HG03469 (cell line): Measurements from ENCODE around the gene PDZK1IP1.
"Not testable (repeated sequence)": the region's sequence is repeated elsewhere in the genome, so short reads cannot be mapped to it uniquely, and the experiment has no call there.

Source experiments
- ATAC-seq: cut with Tn5 transposase; IDR thresholded peaks from one replicate; pipeline ENCODE4 v1.9.1; 2021; ENCODE audit warnings: mild to moderate bottlenecking, moderate library complexity, moderate number of reproducible peaks; ENCODE audit not compliant: unreplicated experiment

Gene PDZK1IP1

DNA sequence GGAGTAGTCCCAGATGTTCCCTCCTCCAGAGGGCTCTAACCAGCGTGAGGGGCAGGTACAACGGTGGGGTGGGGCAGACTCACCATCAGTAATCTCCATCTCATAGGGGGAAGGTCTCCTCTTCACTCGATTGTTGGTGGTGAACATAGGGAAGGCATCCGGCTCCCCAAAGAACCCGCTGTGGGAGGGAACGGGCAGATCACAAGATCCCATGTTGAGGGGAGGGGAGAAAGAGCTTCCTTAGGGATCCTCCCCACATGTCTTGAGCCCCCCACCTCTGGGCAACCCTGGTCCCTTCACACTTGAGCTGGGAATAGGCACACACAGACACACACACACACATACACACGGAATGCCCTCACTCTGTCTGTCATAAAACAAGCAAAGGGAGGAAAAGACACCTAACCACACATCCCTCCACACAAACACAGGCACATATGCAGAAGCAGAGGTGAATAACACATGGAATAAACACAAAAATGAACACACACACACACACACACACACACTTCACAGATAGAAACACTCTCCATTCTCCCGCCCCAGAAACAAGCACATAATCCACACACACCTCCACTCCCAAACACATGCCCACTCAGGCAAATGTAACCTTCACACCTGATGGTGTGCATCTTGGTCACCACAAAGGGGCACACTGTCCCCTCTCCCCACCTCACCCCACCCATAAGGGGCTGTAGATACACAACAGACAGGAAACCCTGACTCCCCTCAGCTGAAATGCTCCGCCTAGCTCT is 34.3 kb upstream of the PDZK1IP1 start:
- no peak for ATAC-seq

DNA sequence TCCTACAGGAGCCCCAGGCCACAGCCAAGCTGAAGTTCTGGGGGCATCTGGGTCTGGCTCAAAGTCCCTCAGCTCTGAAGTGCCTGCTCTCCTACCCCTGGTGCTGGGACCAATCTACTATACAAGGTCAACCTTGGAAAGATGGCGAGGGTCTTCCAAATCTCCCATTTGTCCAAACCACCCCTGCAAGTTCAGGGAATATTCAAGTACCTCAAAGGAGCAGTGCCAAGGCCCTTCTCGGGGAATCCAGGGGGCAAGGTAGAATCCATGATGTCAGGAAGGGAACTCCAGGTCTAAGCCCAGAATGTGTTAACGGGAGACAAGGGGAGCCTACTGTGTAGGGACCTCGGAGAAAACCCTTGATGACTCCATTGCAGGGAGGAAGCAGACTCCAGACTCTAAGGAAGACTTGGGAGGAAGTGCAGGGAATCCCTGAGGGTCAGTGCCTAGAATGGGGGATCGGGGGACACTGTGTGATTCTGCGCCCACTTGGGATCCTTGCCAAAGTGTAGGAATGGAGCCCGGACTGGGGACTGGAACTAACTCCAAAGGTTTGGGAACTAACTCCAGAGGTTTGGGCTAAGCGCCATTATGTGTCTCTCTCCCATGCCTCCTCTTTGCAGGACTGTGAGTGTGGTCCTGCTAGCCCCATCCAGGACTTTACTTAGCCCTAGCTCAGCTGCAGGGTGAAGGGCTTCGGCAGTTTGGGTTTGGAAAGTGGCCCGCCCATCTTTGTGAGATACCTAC is 33.5 kb upstream of the PDZK1IP1 start:
- ATAC-seq: no peak

DNA sequence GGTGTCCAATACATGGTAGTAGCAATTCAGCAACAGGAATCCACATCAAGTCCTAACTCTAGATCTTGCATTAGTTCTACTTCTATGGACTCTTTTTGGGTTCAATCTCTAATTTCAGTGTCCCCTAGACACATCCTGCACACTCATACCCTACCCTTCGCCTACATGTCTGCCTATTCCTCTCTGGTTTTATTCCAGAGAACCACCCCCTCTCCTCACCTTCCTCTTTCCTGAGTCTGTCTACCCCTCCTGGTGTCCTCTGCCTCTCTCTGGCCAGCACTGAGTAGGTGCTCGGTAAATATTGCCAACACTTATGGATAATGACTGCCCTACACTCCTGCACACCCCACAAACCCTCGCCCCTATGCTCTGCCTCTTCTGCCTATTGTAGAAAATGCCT is 32.6 kb upstream of the PDZK1IP1 start:
- ATAC-seq: no peak

DNA sequence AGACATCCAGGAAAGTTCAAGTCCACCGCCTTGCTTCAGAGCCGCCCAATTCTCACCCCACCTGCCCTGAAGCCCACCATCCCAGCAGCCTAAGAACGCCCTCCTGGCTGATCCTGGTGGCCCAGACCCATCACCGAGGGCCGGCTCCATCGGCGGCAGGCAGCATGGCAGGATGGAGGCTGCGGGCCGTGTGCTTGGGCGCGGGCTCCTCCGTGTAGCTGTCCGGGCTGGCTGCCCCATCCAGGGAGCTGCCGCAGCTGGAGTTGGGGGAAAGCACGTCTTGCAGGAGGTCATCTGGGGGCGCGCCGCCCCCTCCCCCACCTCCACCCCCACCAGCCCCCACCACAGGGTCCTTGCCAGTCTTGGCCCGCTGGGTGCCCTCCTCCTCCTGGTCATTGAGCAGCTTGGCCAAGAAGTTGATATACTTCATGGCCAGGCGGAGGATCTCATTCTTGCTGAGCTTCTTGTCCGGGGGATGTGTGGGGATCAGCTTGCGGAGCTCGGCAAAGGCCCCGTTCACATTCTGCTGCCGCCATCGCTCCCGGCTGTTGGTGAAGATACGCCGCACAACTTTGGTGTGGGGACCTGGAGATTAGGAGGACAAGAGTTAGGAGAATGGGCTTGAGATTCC is 29.9 kb upstream of the PDZK1IP1 start:
- ATAC-seq: no peak

DNA sequence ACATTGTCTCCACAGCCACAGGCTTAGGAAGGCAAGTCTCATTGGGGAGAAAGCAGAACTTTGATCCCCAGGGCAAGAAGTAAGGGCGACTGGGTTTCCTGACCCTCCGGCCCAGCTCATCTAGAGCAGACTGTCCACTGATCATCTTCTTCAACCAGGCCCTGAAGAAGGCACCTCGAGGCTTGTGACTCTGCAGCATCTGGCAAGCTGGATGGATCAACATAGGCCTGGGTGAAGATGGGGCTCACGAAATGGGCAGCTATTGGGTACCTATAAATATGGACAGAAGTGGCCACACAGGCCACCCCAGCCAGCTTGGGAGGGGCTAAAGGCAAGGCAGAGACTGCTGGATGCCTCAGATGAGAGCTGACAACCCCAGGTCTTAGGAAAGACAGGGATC is 29.2 kb upstream of the PDZK1IP1 start:
- no peak for ATAC-seq

DNA sequence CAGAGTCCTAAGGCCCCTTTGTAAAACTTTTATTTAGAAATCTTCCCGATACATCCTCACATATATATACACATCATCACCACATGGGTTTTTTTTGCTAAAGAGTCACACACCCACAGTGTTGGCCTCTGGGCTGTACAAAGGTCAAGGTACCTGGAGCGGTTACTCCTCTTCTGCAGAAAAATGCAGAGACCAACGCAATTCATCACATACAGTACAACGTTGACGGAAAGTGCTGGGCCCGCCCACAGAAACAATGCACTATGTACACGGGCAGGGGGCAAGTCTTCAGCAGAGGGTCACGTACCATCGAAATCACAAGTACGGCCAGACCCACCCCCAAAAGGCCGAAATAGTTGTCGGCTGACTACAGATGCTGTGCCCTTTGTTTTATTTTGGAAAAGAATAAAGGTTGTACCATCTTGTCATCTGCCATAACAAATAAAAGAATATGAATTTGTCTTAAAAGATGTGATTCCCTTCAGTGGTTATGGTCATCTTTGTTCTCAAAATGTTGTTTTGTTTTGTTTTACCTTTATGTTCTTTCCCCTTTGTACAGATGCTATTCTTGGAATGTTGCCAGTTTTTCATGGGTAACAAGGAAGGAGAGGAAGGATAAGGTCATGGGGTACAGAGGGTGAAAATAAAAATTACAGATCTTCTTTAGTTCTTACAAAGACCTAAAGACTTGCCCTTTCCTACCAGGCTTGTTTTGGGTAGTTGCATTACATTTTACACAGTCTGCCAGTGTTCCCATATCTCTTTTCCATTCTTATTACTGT is 26.6 kb upstream of the PDZK1IP1 start:
- no peak for ATAC-seq

DNA sequence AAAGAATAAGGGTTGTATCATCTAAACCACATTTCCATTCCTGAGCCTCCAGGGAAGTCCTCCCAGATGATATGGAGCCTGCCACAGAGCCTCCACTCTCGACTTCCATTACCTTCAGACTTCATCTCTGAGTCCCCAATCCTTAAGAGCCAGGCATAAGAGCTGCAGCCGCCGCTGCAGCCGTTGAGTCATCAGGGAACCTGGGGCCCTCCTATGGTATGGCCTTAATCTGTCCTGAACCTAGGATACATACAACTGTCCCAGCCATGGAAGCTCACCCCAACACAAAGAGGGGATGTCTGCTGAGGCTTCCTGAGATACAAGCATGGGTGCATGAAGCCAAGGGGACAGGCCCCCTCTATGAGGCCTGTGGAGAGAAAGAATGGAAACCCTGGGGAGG is 25.9 kb upstream of the PDZK1IP1 start:
- ATAC-seq: no peak

DNA sequence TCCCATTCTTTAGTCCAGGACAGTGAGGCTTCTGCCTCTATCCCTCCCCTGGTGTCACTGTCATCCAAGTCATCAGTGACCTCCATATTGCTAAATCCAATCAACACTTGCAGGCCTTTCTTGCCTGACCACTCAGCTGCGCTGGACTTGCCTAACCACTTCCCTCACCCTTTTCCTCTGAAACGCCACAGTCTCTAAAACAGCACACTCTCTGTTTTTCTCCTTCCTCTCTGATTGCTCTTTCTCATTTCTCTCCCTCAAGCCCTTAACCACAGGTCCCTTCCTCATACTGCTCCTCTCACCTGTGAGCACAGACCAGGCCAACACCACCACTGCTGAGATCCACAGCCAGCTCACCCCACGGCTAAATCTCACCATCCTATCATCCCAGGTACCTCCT is 24.7 kb upstream of the PDZK1IP1 start:
- no peak for ATAC-seq

DNA sequence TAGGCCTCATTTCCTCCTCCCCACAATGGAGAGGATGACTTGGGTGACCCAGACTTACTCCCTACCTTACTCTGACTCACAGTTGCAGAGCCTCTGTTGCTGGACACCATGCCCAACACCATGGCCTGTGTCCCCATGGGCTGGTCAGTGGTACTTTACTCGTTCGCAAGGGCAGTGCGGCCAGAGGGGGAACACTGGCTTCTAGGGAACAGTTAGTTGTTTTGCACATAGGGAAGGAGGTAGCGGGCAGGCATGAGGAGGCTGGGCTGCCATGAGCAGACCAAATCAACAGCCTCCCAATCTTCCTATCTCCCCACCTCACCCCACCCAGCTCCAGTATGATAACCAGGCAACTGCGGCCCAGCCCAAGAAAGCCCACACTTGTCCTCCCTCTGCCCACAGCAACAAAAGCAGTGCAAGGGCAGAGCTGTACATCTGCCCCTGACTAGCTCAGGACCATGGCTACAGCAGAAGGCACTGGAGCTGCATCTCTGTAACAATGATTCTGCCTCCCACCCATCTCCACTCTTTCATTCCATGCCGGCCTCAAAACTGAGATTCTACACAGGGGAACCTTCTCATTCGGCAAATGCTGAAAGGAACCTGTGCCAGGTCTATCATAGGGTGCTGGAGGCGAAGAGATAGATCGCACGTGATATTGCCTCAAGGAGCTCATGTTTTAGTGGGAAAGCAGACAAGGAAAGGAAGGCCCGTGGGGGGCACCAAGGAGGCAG is 23.6 kb upstream of the PDZK1IP1 start:
- ATAC-seq: no peak

DNA sequence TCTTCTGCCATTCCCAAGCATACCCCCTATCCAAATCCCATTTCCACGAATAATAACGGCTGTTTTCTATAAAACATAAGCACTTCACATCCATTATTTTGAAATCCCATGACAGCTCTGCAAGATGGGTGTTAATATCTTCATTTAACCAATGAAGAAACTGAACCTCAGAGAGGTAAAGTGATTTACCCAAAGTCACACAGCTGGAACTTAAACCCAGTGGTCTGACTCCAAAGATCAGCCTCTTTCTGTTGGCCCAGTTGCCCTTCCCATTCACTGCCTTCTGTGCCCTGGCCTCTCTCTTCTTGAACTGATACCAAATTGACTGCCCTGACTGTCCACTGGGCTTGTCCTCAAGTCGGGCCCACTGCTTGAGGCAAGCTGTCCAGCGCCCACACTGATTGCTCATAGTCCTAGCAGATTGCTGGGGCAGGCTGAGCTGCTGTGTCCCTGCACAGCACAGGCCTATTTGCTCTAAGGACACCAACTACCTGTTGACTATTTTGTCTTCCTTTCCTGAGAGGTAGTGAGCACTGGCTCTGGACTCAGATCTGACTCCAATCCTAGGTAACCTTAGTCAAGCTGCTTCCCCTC is 22.9 kb upstream of the PDZK1IP1 start:
- ATAC-seq: no peak

DNA sequence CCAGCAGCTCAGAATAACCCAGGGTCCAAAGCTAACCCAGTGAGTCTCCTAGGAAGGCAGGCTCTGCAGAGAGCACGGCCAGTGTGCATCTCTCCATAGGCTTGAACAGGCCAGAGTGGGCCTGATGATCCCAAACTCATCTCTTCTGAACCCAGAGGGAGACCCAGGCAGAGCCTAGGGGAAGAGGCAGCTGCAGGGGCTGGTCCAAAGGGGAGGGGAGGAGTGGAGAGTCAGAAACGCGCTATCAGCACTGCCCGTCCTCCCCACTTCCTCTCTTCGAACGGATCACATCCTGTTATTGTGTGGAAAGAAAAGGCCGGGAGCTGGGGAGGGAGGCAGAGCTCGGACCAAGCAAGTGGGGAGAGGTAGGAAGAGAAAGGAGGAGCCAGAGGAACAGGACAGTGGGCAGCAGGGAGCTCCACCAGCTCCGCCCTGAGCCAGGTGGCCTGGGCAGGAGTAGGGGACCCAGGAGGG is 22.0 kb upstream of the PDZK1IP1 start:
- no peak for ATAC-seq

DNA sequence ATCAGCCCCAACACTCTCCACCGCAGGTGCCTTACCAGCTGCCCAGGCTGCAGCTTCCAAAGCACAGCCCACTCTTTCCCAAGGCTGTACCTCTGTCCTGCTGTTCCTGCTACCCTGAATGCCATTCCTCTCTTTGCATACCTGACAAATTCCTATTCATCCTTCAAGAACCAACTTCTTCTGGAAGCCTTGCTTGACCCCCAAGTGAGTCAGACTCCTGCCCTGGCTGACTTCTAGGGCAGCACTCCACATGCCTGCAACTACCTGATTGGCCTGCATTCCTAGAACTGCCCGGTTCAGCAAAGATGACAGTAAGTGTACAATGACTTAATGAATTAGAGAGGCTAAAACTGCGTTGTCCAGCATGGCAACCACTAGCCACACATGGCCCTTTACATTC is 20.8 kb upstream of the PDZK1IP1 start:
- ATAC-seq: no peak

DNA sequence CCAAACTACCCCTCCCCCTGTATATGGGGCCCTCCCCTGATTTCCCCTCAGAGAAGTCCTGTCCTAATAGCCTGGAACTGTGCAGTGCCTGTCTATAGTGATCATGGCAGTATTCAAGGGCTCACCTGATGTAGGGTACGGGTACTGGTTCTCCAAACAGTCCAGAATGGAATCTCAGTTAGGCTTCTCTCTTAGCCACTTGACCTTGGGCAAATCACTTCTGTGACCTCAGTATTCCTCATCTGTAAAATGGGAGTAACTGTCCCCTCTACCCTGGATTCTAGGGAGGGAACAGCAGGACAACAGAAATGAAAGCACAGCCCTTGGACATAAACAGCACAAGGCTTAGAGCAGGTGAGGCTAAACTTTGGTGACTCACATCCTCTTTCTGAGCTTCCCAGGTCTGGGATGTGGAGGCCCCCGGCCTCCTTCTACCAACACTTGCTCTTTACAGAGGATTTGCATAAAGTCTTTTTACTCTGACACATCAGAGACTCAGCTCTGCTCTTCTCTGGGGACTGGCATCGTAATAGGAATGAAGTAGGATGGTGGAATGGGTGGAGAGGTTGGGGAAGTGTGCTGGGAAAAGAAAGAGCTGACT is 20.0 kb upstream of the PDZK1IP1 start:
- no peak for ATAC-seq

DNA sequence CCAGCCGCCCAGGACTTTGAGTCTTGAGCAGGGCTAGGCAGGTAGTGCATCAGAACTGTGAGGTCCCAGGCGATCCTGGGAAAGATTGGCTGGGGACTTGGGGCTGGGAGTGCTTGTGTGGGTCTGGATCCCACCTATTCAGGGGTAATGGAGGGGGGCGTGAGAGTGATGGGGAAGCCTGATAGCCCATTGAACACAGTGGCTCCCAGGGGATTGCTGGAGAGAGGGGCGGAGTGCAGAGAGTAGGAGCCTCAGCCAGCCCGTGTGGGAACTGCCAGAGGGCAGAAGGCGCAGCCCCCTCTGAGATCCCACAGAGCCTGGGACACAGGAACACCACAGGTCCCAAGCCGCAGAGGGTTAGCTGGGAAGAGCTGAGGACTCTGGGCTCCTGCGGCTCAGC is 19.3 kb upstream of the PDZK1IP1 start:
- ATAC-seq: no peak

DNA sequence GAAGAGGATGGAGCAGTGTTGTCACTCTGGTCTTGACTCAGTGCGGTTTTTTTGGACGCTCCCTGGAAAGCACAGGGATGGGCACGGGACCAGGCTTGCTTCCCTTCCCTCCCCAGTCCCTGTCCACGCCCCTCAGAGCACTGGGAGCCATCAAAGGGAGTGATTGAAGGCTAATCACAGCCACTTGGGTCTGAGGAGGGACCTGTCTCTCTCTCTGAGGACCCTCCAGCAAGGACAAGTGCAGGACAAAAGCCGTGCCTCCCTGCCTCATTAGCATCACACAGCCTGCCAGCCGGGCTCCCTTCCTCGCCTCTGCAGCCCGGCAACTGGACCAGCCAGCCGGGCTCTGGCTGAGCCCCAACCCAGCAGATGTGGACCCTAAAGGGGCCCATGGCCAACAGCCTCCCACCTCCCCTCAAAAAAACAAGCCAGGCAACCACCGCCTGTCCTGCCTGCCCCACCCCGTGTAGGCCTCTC is 18.6 kb upstream of the PDZK1IP1 start:
- ATAC-seq: no peak

DNA sequence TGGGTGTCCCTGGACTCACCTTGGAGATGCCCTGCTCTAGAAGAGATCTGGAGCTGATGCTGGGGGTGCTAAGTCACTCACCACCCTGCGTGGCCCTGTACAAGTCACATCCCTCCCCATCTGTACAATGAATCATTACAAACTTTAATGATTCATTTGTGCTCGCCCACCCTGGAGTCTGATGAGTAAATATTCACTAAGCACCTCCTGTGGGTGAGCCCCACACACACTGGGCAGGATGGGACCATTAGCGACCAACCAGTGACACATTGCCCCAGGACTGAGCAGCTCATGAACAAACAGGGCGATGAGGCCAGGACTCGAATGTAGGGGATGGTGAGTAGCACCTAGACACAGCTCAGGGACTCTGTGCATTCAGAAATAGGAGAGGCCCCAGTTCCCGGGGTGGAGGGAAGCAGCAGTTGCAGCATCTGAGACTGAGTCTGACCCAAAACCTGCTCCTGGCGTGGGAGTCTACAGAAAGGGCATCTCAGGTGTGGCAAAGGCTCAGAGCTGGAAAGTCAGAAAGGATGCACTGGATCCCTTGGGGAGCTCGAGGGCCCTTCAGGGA is 18.1 kb upstream of the PDZK1IP1 start:
- no peak for ATAC-seq

DNA sequence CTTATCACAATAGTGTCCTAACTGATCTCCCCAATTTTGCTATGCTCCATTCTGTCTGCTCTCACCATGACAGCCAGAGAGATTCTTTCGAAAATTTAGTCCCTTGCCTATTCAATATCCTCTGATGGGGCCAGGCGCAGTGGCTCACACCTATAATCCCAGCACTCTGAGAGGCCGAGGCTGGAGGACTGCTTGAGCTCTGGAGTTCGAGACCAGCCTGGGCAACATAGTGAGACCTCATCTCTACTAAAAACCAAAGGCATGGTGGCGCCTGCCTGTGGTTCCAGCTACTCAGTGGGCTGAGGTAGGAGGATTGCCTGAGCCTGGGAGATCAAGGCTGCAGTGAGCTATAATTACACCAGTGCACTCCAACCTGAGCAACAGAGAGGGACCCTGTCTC is 16.1 kb upstream of the PDZK1IP1 start:
- no peak for ATAC-seq

DNA sequence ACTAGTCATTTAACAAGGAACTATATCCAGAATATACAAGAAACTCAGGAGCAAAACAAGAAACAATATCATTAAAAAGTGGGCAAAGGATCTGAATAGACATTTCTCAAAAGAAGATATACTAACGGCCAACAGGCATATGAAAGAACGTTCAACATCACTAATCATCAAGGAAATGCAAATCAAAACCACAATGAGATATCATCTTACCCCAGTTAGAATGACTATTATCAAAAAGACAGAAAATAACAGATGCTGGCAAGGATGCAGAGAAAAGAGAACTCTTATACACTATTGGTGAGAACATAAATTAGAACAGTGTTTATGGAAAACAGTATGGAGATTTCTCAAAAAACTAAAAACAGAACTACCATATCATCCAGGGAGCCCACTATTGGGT is 13.7 kb upstream of the PDZK1IP1 start:
- ATAC-seq: not testable (repeated sequence)

DNA sequence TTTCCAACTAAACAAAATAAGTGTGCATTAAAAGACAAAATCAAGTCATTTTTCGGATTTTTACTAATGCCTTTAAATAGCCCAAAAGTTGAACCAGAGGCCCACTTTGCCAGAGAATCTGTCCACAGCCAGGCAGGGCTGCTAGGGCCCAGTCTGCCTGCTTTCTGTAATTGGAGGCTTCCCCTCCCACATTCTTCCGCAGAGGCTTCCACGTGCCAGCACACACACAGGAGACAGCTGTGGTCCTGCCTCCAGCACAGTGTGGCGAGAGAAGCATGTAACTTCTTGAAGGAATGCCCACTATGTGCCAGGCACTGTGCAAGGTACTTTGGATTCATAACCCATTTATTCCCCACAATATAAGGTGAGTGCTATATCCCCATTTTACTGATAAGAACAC is 11.3 kb upstream of the PDZK1IP1 start:
- no peak for ATAC-seq
